ENCODE data around the gene MCM9. TPM values are rescaled to one million over a fixed set of nuclear protein-coding genes. Genes with fewer than 3 reads are reported as not detected.

MCM9 gene
- total RNA-seq, 4 donors from 2014 or later = 17.3 to 38.8 (median 23.0) TPM

DNA sequence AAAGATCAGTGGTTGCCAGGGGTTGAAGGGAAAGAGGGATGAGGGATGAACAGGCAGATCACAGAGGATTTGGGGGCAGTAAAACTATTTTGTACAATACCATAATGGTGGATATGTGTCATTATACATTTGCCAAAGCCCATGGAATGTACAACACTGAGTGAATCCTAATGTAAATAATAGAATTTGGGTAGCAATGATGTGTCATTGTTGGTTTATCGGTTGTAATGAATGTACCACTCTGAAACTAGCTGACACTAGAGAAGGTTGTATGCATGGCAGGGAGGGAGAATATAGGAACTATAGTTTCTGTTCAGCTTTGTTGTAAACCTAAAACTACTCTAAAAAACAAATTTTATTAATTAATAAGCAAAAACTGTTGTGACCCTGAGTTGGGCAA lies 58.8 kb downstream of the MCM9 start:
- peaks cover 0 to 4% (median 0%) of the 10 kb centered on the region in 4 donors for H3K4me1 ChIP-seq
- H3K9me3 ChIP-seq = no peaks in the 10 kb centered on the region
- no peaks in the 10 kb centered on the region for H3K27me3 ChIP-seq
- H3K4me3 ChIP-seq = no peak overlapping the region
- no peak overlapping the region for H3K27ac ChIP-seq
- DNase-seq = no peak
- no peak for TF ChIP-seq POLR2A (IDR thresholded peaks at IDR 0.05)
- TF ChIP-seq, protein P1, sequence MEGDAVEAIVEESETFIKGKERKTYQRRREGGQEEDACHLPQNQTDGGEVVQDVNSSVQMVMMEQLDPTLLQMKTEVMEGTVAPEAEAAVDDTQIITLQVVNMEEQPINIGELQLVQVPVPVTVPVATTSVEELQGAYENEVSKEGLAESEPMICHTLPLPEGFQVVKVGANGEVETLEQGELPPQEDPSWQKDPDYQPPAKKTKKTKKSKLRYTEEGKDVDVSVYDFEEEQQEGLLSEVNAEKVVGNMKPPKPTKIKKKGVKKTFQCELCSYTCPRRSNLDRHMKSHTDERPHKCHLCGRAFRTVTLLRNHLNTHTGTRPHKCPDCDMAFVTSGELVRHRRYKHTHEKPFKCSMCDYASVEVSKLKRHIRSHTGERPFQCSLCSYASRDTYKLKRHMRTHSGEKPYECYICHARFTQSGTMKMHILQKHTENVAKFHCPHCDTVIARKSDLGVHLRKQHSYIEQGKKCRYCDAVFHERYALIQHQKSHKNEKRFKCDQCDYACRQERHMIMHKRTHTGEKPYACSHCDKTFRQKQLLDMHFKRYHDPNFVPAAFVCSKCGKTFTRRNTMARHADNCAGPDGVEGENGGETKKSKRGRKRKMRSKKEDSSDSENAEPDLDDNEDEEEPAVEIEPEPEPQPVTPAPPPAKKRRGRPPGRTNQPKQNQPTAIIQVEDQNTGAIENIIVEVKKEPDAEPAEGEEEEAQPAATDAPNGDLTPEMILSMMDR (IDR thresholded peaks at IDR 0.05) = no peak
- no peaks in the 10 kb centered on the region for H3K36me3 ChIP-seq

DNA sequence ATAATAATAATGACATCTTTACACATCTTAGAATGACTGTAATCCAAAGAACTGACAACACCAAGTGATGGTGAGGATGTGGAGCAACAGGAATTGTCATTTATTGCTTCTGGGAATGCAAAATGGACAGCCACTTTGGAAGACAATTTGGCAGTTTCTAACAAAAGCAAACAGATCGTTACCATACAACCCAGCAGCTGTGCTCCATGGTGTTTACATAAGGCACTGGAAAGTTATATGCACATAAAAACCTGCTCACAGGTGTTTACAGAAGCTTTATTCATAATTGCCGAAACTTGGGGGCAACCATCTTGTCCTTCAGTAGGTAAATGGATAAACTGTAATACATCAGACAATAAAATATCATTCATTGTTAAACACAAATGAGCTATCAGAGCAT lies 59.3 kb downstream of the MCM9 start:
- no peaks in the 10 kb centered on the region for H3K9me3 ChIP-seq
- no peak overlapping the region for H3K4me3 ChIP-seq
- H3K36me3 ChIP-seq = no peaks in the 10 kb centered on the region
- H3K27ac ChIP-seq = no peak overlapping the region
- no peaks in the 10 kb centered on the region for H3K4me1 ChIP-seq
- TF ChIP-seq, protein P1 (IDR thresholded peaks at IDR 0.05) = no peak
- no peak for TF ChIP-seq POLR2A (IDR thresholded peaks at IDR 0.05)
- no peaks in the 10 kb centered on the region for H3K27me3 ChIP-seq
- DNase-seq = no peak

- Histone ChIP-seq H3K27ac (no peak overlapping the region), H3K4me3 (no peak overlapping the region), H3K9me3 (no peaks in the 10 kb centered on the region), H3K4me1 (no peaks in the 10 kb centered on the region), H3K27me3 (no peaks in the 10 kb centered on the region), H3K36me3 (no peaks in the 10 kb centered on the region)
- no peak for DNase-seq
- TF ChIP-seq, protein P1 (IDR thresholded peaks at IDR 0.05) = no peak
- no peak for TF ChIP-seq POLR2A (IDR thresholded peaks at IDR 0.05)
Observed at GRCh38 chr6:118873239-118873638, 61.7 kb downstream of the MCM9 start.

- no peaks in the 10 kb centered on the region for H3K27me3 ChIP-seq
- no peaks in the 10 kb centered on the region for H3K9me3 ChIP-seq
- H3K4me1 ChIP-seq = no peaks in the 10 kb centered on the region
- H3K36me3 ChIP-seq = no peaks in the 10 kb centered on the region
- no peak for DNase-seq
- H3K27ac ChIP-seq = no peak overlapping the region
- TF ChIP-seq POLR2A (IDR thresholded peaks at IDR 0.05) = no peak
- TF ChIP-seq, protein P1 (IDR thresholded peaks at IDR 0.05) = no peak
- H3K4me3 ChIP-seq = no peak overlapping the region
Observed at GRCh38 chr6:118872726-118873125, 62.2 kb downstream of the MCM9 start.

DNA sequence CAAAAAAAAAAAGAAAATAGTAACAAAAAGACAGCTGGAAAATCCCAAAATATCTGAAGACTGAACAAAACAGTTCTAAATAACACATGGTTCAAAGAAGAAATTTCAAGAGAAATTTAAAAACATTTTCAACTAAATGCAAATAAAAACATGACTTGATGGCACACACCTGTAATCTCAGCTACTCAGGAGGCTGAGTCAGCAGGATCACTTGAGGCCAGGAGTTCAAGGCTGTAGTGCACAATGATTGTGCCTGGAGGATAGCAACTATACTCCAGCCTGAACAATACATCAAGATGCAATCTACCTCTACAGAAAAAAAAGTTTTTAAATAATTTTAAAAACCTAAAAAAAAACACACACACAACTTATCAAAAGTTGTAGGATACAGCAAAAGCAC lies 62.6 kb downstream of the MCM9 start:
- Histone ChIP-seq H3K9me3 (no peaks in the 10 kb centered on the region), H3K36me3 (no peaks in the 10 kb centered on the region), H3K27ac (no peak overlapping the region), H3K27me3 (no peaks in the 10 kb centered on the region), H3K4me3 (no peak overlapping the region), H3K4me1 (no peaks in the 10 kb centered on the region)
- no peak for TF ChIP-seq POLR2A (IDR thresholded peaks at IDR 0.05)
- TF ChIP-seq, protein P1 (IDR thresholded peaks at IDR 0.05) = no peak
- DNase-seq = no peak

DNA sequence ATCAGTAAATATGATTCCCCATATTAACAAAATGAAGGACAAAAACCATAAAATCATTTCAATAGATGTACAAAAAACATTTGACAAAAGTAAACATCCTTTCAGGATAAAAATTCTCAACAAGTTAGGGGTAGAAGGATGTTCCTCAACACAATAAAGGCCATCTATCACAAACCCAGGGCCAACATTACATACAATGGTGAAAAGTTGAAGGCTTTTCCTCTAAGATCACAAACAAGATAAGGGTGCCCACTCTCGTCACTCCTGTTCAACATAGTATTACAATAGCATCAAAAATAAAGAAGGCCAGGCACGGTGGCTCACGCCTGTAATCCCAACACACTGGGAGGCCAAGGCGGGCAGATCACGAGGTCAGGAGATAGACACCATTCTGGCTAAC lies 63.6 kb downstream of the MCM9 start:
- H3K27ac ChIP-seq = no peak overlapping the region
- TF ChIP-seq, protein P1 (IDR thresholded peaks at IDR 0.05) = no peak
- TF ChIP-seq POLR2A (IDR thresholded peaks at IDR 0.05) = no peak
- no peaks in the 10 kb centered on the region for H3K4me1 ChIP-seq
- H3K4me3 ChIP-seq = no peak overlapping the region
- no peaks in the 10 kb centered on the region for H3K9me3 ChIP-seq
- no peaks in the 10 kb centered on the region for H3K36me3 ChIP-seq
- DNase-seq = no peak
- no peaks in the 10 kb centered on the region for H3K27me3 ChIP-seq

All from Peyer's patch (tissue), 4 donors.